OCI-LY7 (cell line): ENCODE data around the gene ZNF638. TPM values are rescaled to one million over a fixed set of nuclear protein-coding genes. Genes with fewer than 3 reads are reported as not detected.

Experiments used
- BruUV-seq: library from RNA; stranded (reverse); fragments of 400-500 nt; replicated peaks from 2 replicates; lab custom pipeline; 2021; lab: Mats Ljungman, UMichigan
- CTCF ChIA-PET: fragments of 300-600 bp; sonication (Branson Sonifier 250); formaldehyde crosslinking; loops from one replicate; lab custom pipeline; 2022; ENCODE audit warnings: antibody characterized with exemption; ENCODE audit not compliant: unreplicated experiment; lab: Charles Lee
- POLR2A ChIA-PET: fragments of 300-600 bp; sonication (Branson Sonifier 250); formaldehyde crosslinking; loops from one replicate; lab custom pipeline; 2022; ENCODE audit warnings: antibody characterized with exemption; lab: Charles Lee
- DNase-seq: peaks from one replicate; pipeline ENCODE4 v3.0.0-alpha.2; 2015; ENCODE audit warnings: low spot score
- H2AFZ ChIP-seq: fragments of 200-600 bp; sonication (generic), shearing (Covaris generic); 2 replicates; pipeline ENCODE4 v1.6.1; 2014; ENCODE audit warnings: mild to moderate bottlenecking, antibody characterized with exemption, low read length, moderate library complexity
- H3K27ac ChIP-seq: fragments of 200-600 bp; sonication (generic); 2 replicates; pipeline ENCODE4 v1.5.1; 2014; ENCODE audit warnings: mixed run types, low read depth, mild to moderate bottlenecking, moderate library complexity, low read length, inconsistent platforms; ENCODE audit not compliant: poor library complexity, severe bottlenecking
- H3K36me3 ChIP-seq: fragments of 200-600 bp; sonication (generic); 2 replicates; pipeline ENCODE4 v1.6.1; 2014; ENCODE audit warnings: mild to moderate bottlenecking, antibody characterized with exemption, low read length, moderate library complexity, mixed read lengths; ENCODE audit not compliant: insufficient read depth
- H3K4me1 ChIP-seq: fragments of 200-600 bp; sonication (generic); 2 replicates; pipeline ENCODE4 v1.5.1; 2014; ENCODE audit warnings: mild to moderate bottlenecking, low read length; ENCODE audit not compliant: insufficient read depth, poor library complexity, severe bottlenecking
- H3K4me2 ChIP-seq: fragments of 200-600 bp; sonication (generic); 2 replicates; pipeline ENCODE4 v1.6.1; 2014; ENCODE audit warnings: mild to moderate bottlenecking, low read length
- H3K4me3 ChIP-seq: fragments of 200-600 bp; sonication (generic); 2 replicates; pipeline ENCODE4 v1.5.1; 2014; ENCODE audit warnings: mild to moderate bottlenecking, low read depth, low read length; ENCODE audit not compliant: poor library complexity, severe bottlenecking
- H3K79me2 ChIP-seq: fragments of 200-600 bp; sonication (generic); 2 replicates; pipeline ENCODE4 v1.6.1; 2016; ENCODE audit warnings: low read depth, mild to moderate bottlenecking, low read length, moderate library complexity, mixed read lengths; ENCODE audit not compliant: insufficient read depth
- H3K9me2 ChIP-seq: fragments of 200-600 bp; sonication (generic); 2 replicates; pipeline ENCODE4 v1.6.1; 2016; ENCODE audit warnings: mild to moderate bottlenecking, low read length, mixed read lengths; ENCODE audit not compliant: insufficient read depth
- H3K9me3 ChIP-seq: fragments of 200-600 bp; sonication (generic); 2 replicates; pipeline ENCODE4 v1.6.1; 2014; ENCODE audit warnings: mild to moderate bottlenecking, mixed run types, low read length, mixed read lengths
- H4K20me1 ChIP-seq: fragments of 200-600 bp; sonication (generic); 2 replicates; pipeline ENCODE4 v1.6.1; 2014; ENCODE audit warnings: mild to moderate bottlenecking, antibody characterized with exemption, low read length, moderate library complexity, mixed read lengths; ENCODE audit not compliant: insufficient read depth
- EZH2phosphoT487 ChIP-seq: fragments of 200-600 bp; sonication (generic); IDR thresholded peaks from 2 replicates; pipeline ENCODE4 v1.6.1; 2018; ENCODE audit warnings: low read depth, borderline replicate concordance, mild to moderate bottlenecking, mixed run types, antibody characterized with exemption, low read length, moderate library complexity, mixed read lengths
- intact Hi-C: fragments of 100-400 bp; cut with micrococcal nuclease; formaldehyde crosslinking; loops from one replicate; pipeline ENCODE4 v1.10.0; 2022; ENCODE audit not compliant: unreplicated experiment
- total RNA-seq, 2 experiments: library from RNA; depleted of rRNA in 1 of 2; stranded (reverse); fragments of >200 nt in 1 of 2; shearing (Covaris generic) in 1 of 2; gene quantifications; 2 replicates each; pipeline ENCODE4 v1.2.3, GENCODE V29; 2014 to 2022
- TF ChIP-seq, protein P1 (sequence below): fragments of 200-600 bp; sonication (generic); conservative IDR thresholded peaks from 2 replicates; pipeline ENCODE4 v1.5.1; 2014; ENCODE audit warnings: mild to moderate bottlenecking, antibody characterized with exemption, low read length, moderate library complexity, mixed read lengths

Gene ZNF638
- total RNA-seq, 2 experiments from 2014 or later, result 114 to 138 TPM

- intact Hi-C loops, result no loop called here
- Histone ChIP-seq H3K79me2 (no peaks in the 10 kb centered on the region), H3K9me3 (no peaks in the 10 kb centered on the region), H3K36me3 (no peaks in the 10 kb centered on the region), H3K27ac (no peak overlapping the region), H3K4me3 (no peak overlapping the region), H3K4me2 (no peak overlapping the region), H2AFZ (no peak overlapping the region), H4K20me1 (no peaks in the 10 kb centered on the region), H3K4me1 (no peaks in the 10 kb centered on the region), H3K9me2 (no peaks in the 10 kb centered on the region)
- TF ChIP-seq EZH2phosphoT487, result no peak
- TF ChIP-seq, protein P1, sequence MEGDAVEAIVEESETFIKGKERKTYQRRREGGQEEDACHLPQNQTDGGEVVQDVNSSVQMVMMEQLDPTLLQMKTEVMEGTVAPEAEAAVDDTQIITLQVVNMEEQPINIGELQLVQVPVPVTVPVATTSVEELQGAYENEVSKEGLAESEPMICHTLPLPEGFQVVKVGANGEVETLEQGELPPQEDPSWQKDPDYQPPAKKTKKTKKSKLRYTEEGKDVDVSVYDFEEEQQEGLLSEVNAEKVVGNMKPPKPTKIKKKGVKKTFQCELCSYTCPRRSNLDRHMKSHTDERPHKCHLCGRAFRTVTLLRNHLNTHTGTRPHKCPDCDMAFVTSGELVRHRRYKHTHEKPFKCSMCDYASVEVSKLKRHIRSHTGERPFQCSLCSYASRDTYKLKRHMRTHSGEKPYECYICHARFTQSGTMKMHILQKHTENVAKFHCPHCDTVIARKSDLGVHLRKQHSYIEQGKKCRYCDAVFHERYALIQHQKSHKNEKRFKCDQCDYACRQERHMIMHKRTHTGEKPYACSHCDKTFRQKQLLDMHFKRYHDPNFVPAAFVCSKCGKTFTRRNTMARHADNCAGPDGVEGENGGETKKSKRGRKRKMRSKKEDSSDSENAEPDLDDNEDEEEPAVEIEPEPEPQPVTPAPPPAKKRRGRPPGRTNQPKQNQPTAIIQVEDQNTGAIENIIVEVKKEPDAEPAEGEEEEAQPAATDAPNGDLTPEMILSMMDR, result no peak
- BruUV-seq, result no TSS peak
- ChIA-PET POLR2A (interaction anchor here (0.6 to 0.7 kb wide), 2 partner anchors 147 to 163 kb away, joined by 3 read pairs; no protein-coding TSS in a partner anchor), CTCF (no interaction called here)
- DNase-seq, result no peak
These were observed 40.2 kb upstream of the ZNF638 start for GRCh38 chr2:71291398-71291797.

GRCh38 chr2:71292159-71292558, 39.4 kb upstream of the ZNF638 start:
- Histone ChIP-seq H2AFZ (no peak overlapping the region), H3K4me1 (no peaks in the 10 kb centered on the region), H3K4me3 (no peak overlapping the region), H3K27ac (no peak overlapping the region), H3K36me3 (no peaks in the 10 kb centered on the region), H3K9me2 (no peaks in the 10 kb centered on the region), H4K20me1 (no peaks in the 10 kb centered on the region), H3K4me2 (no peak overlapping the region), H3K79me2 (no peaks in the 10 kb centered on the region), H3K9me3 (no peaks in the 10 kb centered on the region)
- POLR2A ChIA-PET, result no interaction called here
- no TSS peak for BruUV-seq
- CTCF ChIA-PET, result no interaction called here
- intact Hi-C loops, result no loop called here
- TF ChIP-seq, protein P1, result no peak
- no peak for TF ChIP-seq EZH2phosphoT487
- DNase-seq, result no peak

DNA sequence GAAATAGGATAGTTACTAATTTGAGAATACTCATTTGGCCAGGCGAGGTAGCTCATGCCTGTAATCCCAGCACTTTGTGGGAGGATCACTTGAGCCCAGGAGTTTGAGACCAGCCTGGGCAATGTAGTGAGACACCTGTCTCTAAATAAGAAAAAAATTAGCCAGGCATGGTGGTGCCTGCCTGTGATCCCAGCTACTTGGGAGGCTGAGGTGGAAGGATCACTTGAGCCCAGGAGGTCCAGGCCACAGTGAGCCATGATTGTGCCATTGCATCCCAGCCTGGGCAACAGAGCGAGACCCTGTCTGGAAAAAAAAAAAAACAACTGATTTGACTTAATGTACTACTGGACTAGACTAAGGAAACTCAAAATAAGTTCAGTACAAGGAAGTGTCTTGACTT, 32.7 kb upstream of the ZNF638 start:
- H3K4me2 ChIP-seq, result no peak overlapping the region
- BruUV-seq, result no TSS peak
- POLR2A ChIA-PET, result interaction anchor here (0.7 to 1.4 kb wide), 2 partner anchors 33 to 40 kb away, joined by 4 to 10 read pairs; partner anchors contain the start of gene ZNF638

More for the DNA sequence above, 32.7 kb upstream of the ZNF638 start:
- Histone ChIP-seq H3K9me2 (no peaks in the 10 kb centered on the region), H3K27ac (no peak overlapping the region), H3K4me3 (no peak overlapping the region), H3K4me1 (no peaks in the 10 kb centered on the region), H3K79me2 (no peaks in the 10 kb centered on the region), H3K9me3 (no peaks in the 10 kb centered on the region), H4K20me1 (no peaks in the 10 kb centered on the region), H2AFZ (no peak overlapping the region), H3K36me3 (no peaks in the 10 kb centered on the region)
- no peak for TF ChIP-seq EZH2phosphoT487
- intact Hi-C loops, result loop anchor here (1.0 to 5.0 kb wide), 2 partner anchors 142 to 211 kb away; no protein-coding TSS in a partner anchor
- CTCF ChIA-PET, result interaction anchor here (1.1 to 1.4 kb wide), 2 partner anchors 33 to 212 kb away, joined by 3 to 4 read pairs; partner anchors contain the start of gene ZNF638
- DNase-seq, result no peak
